HG03196 (cell line): ENCODE results near the gene HAND2.

Experiments
- ATAC-seq: cut with Tn5 transposase; IDR thresholded peaks from one replicate; pipeline ENCODE4 v1.9.1; 2021; ENCODE audit not compliant: unreplicated experiment

HAND2 gene

GRCh38 chr4:173529477-173530325 is at the start of gene HAND2:
Gene HAND2, minus strand, starts transcription at chr4:173530229. Its CDS starts 940 bp downstream, at chr4:173529289.
- ATAC-seq = no peak

GRCh38 chr4:173578956-173579355 is 48.9 kb upstream of the HAND2 start:
- ATAC-seq = no peak

GRCh38 chr4:173577963-173578362 is 47.9 kb upstream of the HAND2 start:
- no peak for ATAC-seq

- ATAC-seq = no peak
Measured at GRCh38 chr4:173575482-173576152, 45.6 kb upstream of the HAND2 start.

GRCh38 chr4:173573725-173574124 is 43.7 kb upstream of the HAND2 start:
- ATAC-seq = no peak

GRCh38 chr4:173573286-173573685 is 43.3 kb upstream of the HAND2 start:
- no peak for ATAC-seq

GRCh38 chr4:173572493-173573129 is 42.6 kb upstream of the HAND2 start:
- ATAC-seq = no peak

GRCh38 chr4:173571620-173572019 is 41.6 kb upstream of the HAND2 start:
- no peak for ATAC-seq

GRCh38 chr4:173565281-173565680 is 35.3 kb upstream of the HAND2 start:
- no peak for ATAC-seq

GRCh38 chr4:173564461-173564860 is 34.4 kb upstream of the HAND2 start:
- ATAC-seq = no peak

- ATAC-seq = no peak
Measured at GRCh38 chr4:173560896-173561295, 30.9 kb upstream of the HAND2 start.

- ATAC-seq = no peak
Measured at GRCh38 chr4:173556398-173557131, 26.5 kb upstream of the HAND2 start.

- ATAC-seq = no peak
Measured at GRCh38 chr4:173547889-173548288, 17.9 kb upstream of the HAND2 start.

GRCh38 chr4:173546776-173547175 is 16.7 kb upstream of the HAND2 start:
- no peak for ATAC-seq

- no peak for ATAC-seq
Measured at GRCh38 chr4:173545440-173545839, 15.4 kb upstream of the HAND2 start.

- ATAC-seq = no peak
Measured at GRCh38 chr4:173543266-173543665, 13.2 kb upstream of the HAND2 start.

GRCh38 chr4:173539986-173540385 is 10.0 kb upstream of the HAND2 start:
- ATAC-seq = no peak

GRCh38 chr4:173538909-173539445 is 8.9 kb upstream of the HAND2 start:
- ATAC-seq = no peak

GRCh38 chr4:173538148-173538908 is 8.3 kb upstream of the HAND2 start:
- no peak for ATAC-seq

- no peak for ATAC-seq
Measured at GRCh38 chr4:173537613-173538147, 7.7 kb upstream of the HAND2 start.
